CD4-positive, alpha-beta T cell treated with Interleukin-12 subunit alpha and Interleukin-12 subunit beta, for 1 hour (primary cell): ENCODE data around the gene WDFY2.
"Not testable (repeated sequence)": the region's sequence is repeated elsewhere in the genome, so short reads cannot be mapped to it uniquely, and the experiment has no call there.

ENCODE experiments used
- DNase-seq: peaks from one replicate; pipeline ENCODE4 v3.0.0-alpha.2; 2020

WDFY2 gene

GRCh38 chr13:51673165-51673564 is 88.9 kb downstream of the WDFY2 start:
- no peak for DNase-seq

- no peak for DNase-seq
Measured at GRCh38 chr13:51674276-51674675, 90.0 kb downstream of the WDFY2 start.

- DNase-seq, result no peak
Measured at GRCh38 chr13:51675385-51675784, 91.1 kb downstream of the WDFY2 start.

GRCh38 chr13:51675877-51676276 is 91.6 kb downstream of the WDFY2 start:
- DNase-seq, result no peak

- no peak for DNase-seq
Measured at GRCh38 chr13:51676739-51677138, 92.5 kb downstream of the WDFY2 start.

GRCh38 chr13:51678420-51678819 is 94.2 kb downstream of the WDFY2 start:
- no peak for DNase-seq

- DNase-seq, result no peak
Measured at GRCh38 chr13:51679616-51680015, 95.4 kb downstream of the WDFY2 start.

GRCh38 chr13:51681037-51681678 is 96.9 kb downstream of the WDFY2 start:
- DNase-seq, result no peak

GRCh38 chr13:51682686-51683085 is 98.4 kb downstream of the WDFY2 start:
- DNase-seq, result no peak

GRCh38 chr13:51683597-51683996 is 99.3 kb downstream of the WDFY2 start:
- DNase-seq, result no peak

GRCh38 chr13:51684076-51684475 is 99.8 kb downstream of the WDFY2 start:
- no peak for DNase-seq

GRCh38 chr13:51687947-51688714 is 103.9 kb downstream of the WDFY2 start:
- DNase-seq, result no peak

GRCh38 chr13:51688937-51689662 is 104.8 kb downstream of the WDFY2 start:
- no peak for DNase-seq

- no peak for DNase-seq
Measured at GRCh38 chr13:51689663-51689996, 105.4 kb downstream of the WDFY2 start.

- not testable (repeated sequence) for DNase-seq
Measured at GRCh38 chr13:51695677-51696076, 111.4 kb downstream of the WDFY2 start.

- DNase-seq, result no peak
Measured at GRCh38 chr13:51697181-51697580, 112.9 kb downstream of the WDFY2 start.

- no peak for DNase-seq
Measured at GRCh38 chr13:51697855-51698254, 113.6 kb downstream of the WDFY2 start.

GRCh38 chr13:51698352-51698751 is 114.1 kb downstream of the WDFY2 start:
- no peak for DNase-seq

GRCh38 chr13:51704399-51705313 is 120.4 kb downstream of the WDFY2 start:
- no peak for DNase-seq

- no peak for DNase-seq
Measured at GRCh38 chr13:51707461-51707860, 123.2 kb downstream of the WDFY2 start.

GRCh38 chr13:51713807-51714206 is 129.5 kb downstream of the WDFY2 start:
- no peak for DNase-seq

GRCh38 chr13:51714663-51715168 is 130.5 kb downstream of the WDFY2 start:
- DNase-seq, result no peak

- DNase-seq, result no peak
Measured at GRCh38 chr13:51715613-51716012, 131.4 kb downstream of the WDFY2 start.
